ENCODE data around the gene ASCL1. TPM values are rescaled to one million over a fixed set of nuclear protein-coding genes. Genes with fewer than 3 reads are reported as not detected.

Gene ASCL1
- total and polyA plus RNA-seq, 9 of the 15 experiments (the other 6 are each of a cell fraction or from before 2014, with no cell fraction given), result 0.01 to 0.09 (median 0.04) TPM; not detected in 3

GRCh38 chr12:102933168-102933567 lies 24.3 kb upstream of the ASCL1 start (continued):
- TF ChIP-seq MXI1 (IDR thresholded peaks at IDR 0.05; ENCODE audit: low read depth, low read length) (no peak), FOXP4 (CRISPR knock-in tag; IDR thresholded peaks at IDR 0.05; ENCODE audit: borderline replicate concordance) (no peak), PPARD (CRISPR knock-in tag; IDR thresholded peaks at IDR 0.05) (no peak), FOXP1 (CRISPR knock-in tag; IDR thresholded peaks at IDR 0.05) (no peak)

- TF ChIP-seq SMAD4 (CRISPR knock-in tag; conservative IDR thresholded peaks at IDR 0.05), result no peak
- TF ChIP-seq GABPB2 (CRISPR knock-in tag; conservative IDR thresholded peaks at IDR 0.05), result no peak
- no peak for TF ChIP-seq KAT8 (IDR thresholded peaks at IDR 0.05; ENCODE audit: low read depth)
- no peak for TF ChIP-seq FOXA3 (CRISPR knock-in tag; conservative IDR thresholded peaks at IDR 0.05 in 1 of 2, IDR thresholded peaks at IDR 0.05 in 1 of 2)
- TF ChIP-seq PBX2 (CRISPR knock-in tag; IDR thresholded peaks at IDR 0.05; ENCODE audit: low read depth), result no peak
- TF ChIP-seq PBX2 (tag; conservative IDR thresholded peaks at IDR 0.05; ENCODE audit: low read depth), result no peak
- no peak for TF ChIP-seq ZNF707 (CRISPR knock-in tag; conservative IDR thresholded peaks at IDR 0.05)
- Histone ChIP-seq H4K20me1 (replicated peaks; ENCODE audit: control insufficient read depth, insufficient read depth, low read length) (no peaks in the 10 kb centered on the region), H3K27me3 (ENCODE audit: control insufficient read depth in 2 of 2, insufficient read depth in 2 of 2, low read length in 2 of 2) (no peaks in the 10 kb centered on the region), H3K9me3 (replicated peaks; ENCODE audit: control insufficient read depth, insufficient read depth, low read depth, low read length) (no peaks in the 10 kb centered on the region), H3K4me3 (no peak overlapping the region), H3K9me1 (ENCODE audit: control insufficient read depth, insufficient read depth, low read length) (no peaks in the 10 kb centered on the region), H3K9ac (ENCODE audit: insufficient read depth in 1 of 2, low read depth in 2 of 2, low read length in 2 of 2) (no peak overlapping the region), H2AFZ (ENCODE audit: low read depth, low read length) (no peak overlapping the region), H3K36me3 (ENCODE audit: control insufficient read depth, insufficient read depth, low read length) (no peaks in the 10 kb centered on the region), H3K4me1 (replicated peaks in 1 of 2; ENCODE audit: control insufficient read depth in 2 of 2, insufficient read depth in 2 of 2, low read length in 2 of 2) (no peaks in the 10 kb centered on the region), H3K4me2 (ENCODE audit: insufficient read depth, low read length) (no peak overlapping the region), H3K27ac (ENCODE audit: extremely low read depth, low read depth, low read length) (no peak overlapping the region), H3K79me2 (ENCODE audit: control insufficient read depth, insufficient read depth, low read length) (no peaks in the 10 kb centered on the region)
- ATAC-seq (no peak), DNase-seq (ENCODE audit: extremely low read depth in 1 of 4, low spot score in 3 of 4) (no peak), FAIRE-seq (no peak)
- in situ Hi-C loops (cut with MboI) (no loop called here), intact Hi-C loops (cut with micrococcal nuclease) (no loop called here)
- 0% methylated on average over 2 of the region's 2 CpGs for WGBS (ENCODE audit: insufficient coverage, low coverage, missing lambda C conversion rate)
- ChIA-PET POLR2A (interaction anchor here (1.7 kb wide), 1 partner anchor 9 kb away, joined by 4 read pairs; no protein-coding TSS in a partner anchor), CTCF (ENCODE audit: low intra/inter-chr PET ratio) (interaction anchor here (1.5 kb wide), 1 partner anchor 56 kb away, joined by 10 read pairs; no protein-coding TSS in a partner anchor)
- BruUV-seq (replicated peaks), result no TSS peak
These were observed 18.4 kb upstream of the ASCL1 start for GRCh38 chr12:102939059-102939458.
